Mucosa of rectum (tissue), 2 donors: ENCODE measurements around the gene BMP3.

Experiments
- H3K27ac ChIP-seq, 2 donors: one replicate each; pipeline ENCODE4 v1.7.0; 2013; ENCODE audit warnings: inconsistent platforms in 2 of 2, low read depth in 2 of 2, low read length in 2 of 2
- H3K27me3 ChIP-seq, 2 donors: one replicate each; pipeline ENCODE4 v1.7.0; 2013; ENCODE audit warnings: low read length in 2 of 2; ENCODE audit not compliant: control insufficient read depth in 2 of 2, insufficient read depth in 2 of 2
- H3K36me3 ChIP-seq, 2 donors: one replicate each; pipeline ENCODE4 v1.7.0; 2013; ENCODE audit warnings: low read length in 2 of 2; ENCODE audit not compliant: control insufficient read depth in 2 of 2, insufficient read depth in 2 of 2
- H3K4me1 ChIP-seq, 2 donors: one replicate each; pipeline ENCODE4 v1.7.0; 2013; ENCODE audit warnings: low read length in 2 of 2, mild to moderate bottlenecking in 1 of 2; ENCODE audit not compliant: control insufficient read depth in 2 of 2, insufficient read depth in 2 of 2
- H3K4me3 ChIP-seq, 2 donors: one replicate each; pipeline ENCODE4 v1.7.0; 2013; ENCODE audit warnings: low read length in 2 of 2
- H3K9ac ChIP-seq, 2 donors: one replicate each; pipeline ENCODE4 v1.7.0; 2013; ENCODE audit warnings: low read length in 2 of 2, low read depth in 1 of 2, mild to moderate bottlenecking in 1 of 2
- H3K9me3 ChIP-seq, 2 donors: one replicate each; pipeline ENCODE4 v1.7.0; 2013; ENCODE audit warnings: low read length in 2 of 2; ENCODE audit not compliant: control insufficient read depth in 2 of 2
- donor health status: healthy.
- donor health status: Normal muscosa, but diverticular disease.

Gene BMP3

GRCh38 chr4:81040012-81040659 is 9.6 kb downstream of the BMP3 start:
- no peak overlapping the region for H3K9ac ChIP-seq
- no peaks in the 10 kb centered on the region for H3K36me3 ChIP-seq
- H3K27me3 ChIP-seq = no peaks in the 10 kb centered on the region
- no peak overlapping the region for H3K27ac ChIP-seq
- H3K4me1 ChIP-seq = peaks cover 0 to 6% of the 10 kb centered on the region in 2 donors
- H3K4me3 ChIP-seq = no peak overlapping the region
- H3K9me3 ChIP-seq = no peaks in the 10 kb centered on the region

- Histone ChIP-seq H3K27ac (no peak overlapping the region), H3K9me3 (no peaks in the 10 kb centered on the region), H3K4me1 (peaks cover 0 to 6% of the 10 kb centered on the region in 2 donors), H3K9ac (no peak overlapping the region), H3K27me3 (no peaks in the 10 kb centered on the region), H3K4me3 (no peak overlapping the region), H3K36me3 (peaks cover 0 to 4% of the 10 kb centered on the region in 2 donors)
Observed at GRCh38 chr4:81042578-81043365, 12.3 kb downstream of the BMP3 start.

- no peak overlapping the region for H3K4me3 ChIP-seq
- peaks cover 4 to 5% of the 10 kb centered on the region in 2 donors for H3K4me1 ChIP-seq
- no peaks in the 10 kb centered on the region for H3K27me3 ChIP-seq
- H3K27ac ChIP-seq = no peak overlapping the region
- H3K9ac ChIP-seq = no peak overlapping the region
- H3K9me3 ChIP-seq = no peaks in the 10 kb centered on the region
- H3K36me3 ChIP-seq = peaks cover 0 to 4% of the 10 kb centered on the region in 2 donors
Observed at GRCh38 chr4:81049330-81049729, 18.8 kb downstream of the BMP3 start.

- no peak overlapping the region for H3K27ac ChIP-seq
- no peak overlapping the region for H3K4me3 ChIP-seq
- H3K9me3 ChIP-seq = no peaks in the 10 kb centered on the region
- peaks cover 4 to 5% of the 10 kb centered on the region in 2 donors for H3K4me1 ChIP-seq
- no peak overlapping the region for H3K9ac ChIP-seq
- H3K36me3 ChIP-seq = peaks cover 0 to 4% of the 10 kb centered on the region in 2 donors
- H3K27me3 ChIP-seq = no peaks in the 10 kb centered on the region
Observed at GRCh38 chr4:81049907-81050306, 19.4 kb downstream of the BMP3 start.

GRCh38 chr4:81052119-81053068 is 21.9 kb downstream of the BMP3 start:
- Histone ChIP-seq H3K9ac (no peak overlapping the region), H3K9me3 (no peaks in the 10 kb centered on the region), H3K4me3 (peak overlapping the region; percentile 23 to 24), H3K27ac (no peak overlapping the region), H3K36me3 (no peaks in the 10 kb centered on the region), H3K4me1 (peaks cover 4 to 5% of the 10 kb centered on the region in 2 donors), H3K27me3 (no peaks in the 10 kb centered on the region)

DNA sequence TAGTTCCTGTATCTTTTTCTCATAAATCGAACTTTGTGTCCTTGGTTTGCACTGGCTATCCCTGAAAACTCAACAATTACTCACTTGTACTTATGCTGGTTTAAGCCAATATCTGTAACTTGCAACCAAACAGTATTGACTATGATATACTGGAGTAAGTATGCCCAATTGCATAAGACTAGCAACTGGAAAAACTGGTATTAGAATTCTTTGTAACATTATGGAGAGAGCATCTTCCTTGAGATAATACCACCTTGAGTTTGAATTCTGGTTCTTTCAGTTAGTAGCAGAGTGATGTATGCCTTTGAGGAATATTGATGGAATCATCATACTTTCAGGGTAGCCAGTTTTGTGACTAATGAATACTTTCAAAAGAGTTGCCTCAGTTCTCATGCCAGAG is 28.1 kb downstream of the BMP3 start:
- Histone ChIP-seq H3K9me3 (no peaks in the 10 kb centered on the region), H3K27ac (no peak overlapping the region), H3K27me3 (no peaks in the 10 kb centered on the region), H3K4me3 (no peak overlapping the region), H3K36me3 (no peaks in the 10 kb centered on the region), H3K9ac (no peak overlapping the region), H3K4me1 (no peaks in the 10 kb centered on the region)

- Histone ChIP-seq H3K4me1 (no peaks in the 10 kb centered on the region), H3K27ac (no peak overlapping the region), H3K27me3 (no peaks in the 10 kb centered on the region), H3K9me3 (no peaks in the 10 kb centered on the region), H3K4me3 (no peak overlapping the region), H3K36me3 (no peaks in the 10 kb centered on the region), H3K9ac (no peak overlapping the region)
Observed at GRCh38 chr4:81060587-81061343, 30.3 kb downstream of the BMP3 start.

- Histone ChIP-seq H3K4me1 (no peaks in the 10 kb centered on the region), H3K9me3 (no peaks in the 10 kb centered on the region), H3K27ac (no peak overlapping the region), H3K9ac (no peak overlapping the region), H3K4me3 (no peak overlapping the region), H3K27me3 (no peaks in the 10 kb centered on the region), H3K36me3 (no peaks in the 10 kb centered on the region)
Observed at GRCh38 chr4:81061344-81061730, 30.8 kb downstream of the BMP3 start.

DNA sequence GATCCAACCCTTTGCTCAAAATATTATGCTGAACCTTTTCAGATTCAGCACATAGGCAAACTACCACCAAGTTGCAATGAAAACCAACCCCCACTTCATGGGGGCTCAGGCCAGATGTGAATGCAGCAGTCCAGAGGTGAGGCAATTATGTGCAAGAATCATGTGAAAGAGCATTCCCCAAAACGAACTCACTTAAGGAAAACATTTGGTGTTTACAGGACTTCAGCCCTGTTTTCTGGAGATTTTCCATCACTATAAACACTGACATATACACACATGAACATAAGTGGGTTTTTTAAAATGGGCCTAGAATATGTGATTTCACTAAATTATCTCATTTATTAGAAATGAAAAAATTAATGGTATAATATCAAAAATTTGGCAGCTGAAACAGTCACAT is 31.5 kb downstream of the BMP3 start:
- Histone ChIP-seq H3K36me3 (no peaks in the 10 kb centered on the region), H3K27me3 (no peaks in the 10 kb centered on the region), H3K9me3 (no peaks in the 10 kb centered on the region), H3K4me3 (no peak overlapping the region), H3K4me1 (no peaks in the 10 kb centered on the region), H3K27ac (no peak overlapping the region), H3K9ac (no peak overlapping the region)
